ENCODE measurements around the gene CLCN3. TPM values are rescaled to one million over a fixed set of nuclear protein-coding genes. Genes with fewer than 3 reads are reported as not detected.

Gene CLCN3
- total and polyA plus RNA-seq, 2 of the 13 experiments (the other 11 are each of a cell fraction or from before 2014, with no cell fraction given), result 13.6 to 23.7 TPM

GRCh38 chr4:169659716-169660670 lies 39.6 kb downstream of the CLCN3 start:
- intact Hi-C loops (cut with micrococcal nuclease; ENCODE audit: unreplicated experiment) (loop anchor here (1.0 to 2.0 kb wide), 2 partner anchors 8 to 39 kb away; partner anchors contain the start of gene CLCN3), in situ Hi-C loops (cut with HindIII; ENCODE audit: extremely low pct_ligation_motif_present, low pct_unique_long_range_greater_than_20kb) (loop anchor here (5.0 kb wide), 1 partner anchor 38 kb away; the partner anchor contains the start of gene CLCN3)
- Histone ChIP-seq H3K9ac (ENCODE audit: insufficient read depth, low read depth, low read length) (peak overlapping the region; percentile 64), H3K4me3 (replicated peaks in 1 of 3; ENCODE audit: insufficient read depth in 1 of 3, low read depth in 2 of 3, low read length in 3 of 3) (peak overlapping the region; percentile 45 to 51 (median 50); a peak in 5 of 6 replicates), H3K4me1 (ENCODE audit: insufficient read depth, low read length) (peaks cover 41% of the 10 kb centered on the region), H3K4me2 (ENCODE audit: low read depth, low read length) (peak overlapping the region; percentile 44), H3K27ac (ENCODE audit: extremely low read length, insufficient read depth, low read length) (peak overlapping the region; percentile 64), H3K79me2 (ENCODE audit: insufficient read depth, low read length) (peaks cover 33% of the 10 kb centered on the region), H2AFZ (ENCODE audit: low read length) (peak overlapping the region; percentile 6), H3K9me3 (ENCODE audit: low read length) (no peaks in the 10 kb centered on the region), H3K27me3 (ENCODE audit: control insufficient read depth in 1 of 2, insufficient read depth in 2 of 2, low read length in 2 of 2) (no peaks in the 10 kb centered on the region), H4K20me1 (ENCODE audit: insufficient read depth, low read length) (no peaks in the 10 kb centered on the region), H3K36me3 (replicated peaks in 1 of 2; ENCODE audit: control insufficient read depth in 1 of 2, insufficient read depth in 2 of 2, low read length in 2 of 2) (no peaks in the 10 kb centered on the region)
- peak; percentile 98 for ATAC-seq
- CTCF ChIA-PET (ENCODE audit: low intra/inter-chr PET ratio, low total read pairs), result no interaction called here
- FAIRE-seq, result peak; percentile 64
- WGBS (ENCODE audit: low lambda C conversion rate), result 27% methylated on average over 14 of the region's 14 CpGs
- POLR2A ChIA-PET, result interaction anchor here (1.0 to 1.8 kb wide), 4 partner anchors 9 to 650 kb away, joined by 3 to 10 read pairs (median 5); partner anchors contain the start of genes CBR4 and CLCN3
- BruUV-seq (replicated peaks), result no TSS peak
- peak; percentile 91 for DNase-seq (ENCODE audit: low spot score)
- TF ChIP-seq KDM5A (IDR thresholded peaks at IDR 0.05; ENCODE audit: borderline replicate concordance, low read length) (no peak), CREBL2 (CRISPR knock-in tag; IDR thresholded peaks at IDR 0.05; ENCODE audit: borderline replicate concordance) (no peak), CREB1 (IDR thresholded peaks at IDR 0.05) (peak; percentile 80), CREB1 (CRISPR knock-in tag; IDR thresholded peaks at IDR 0.05) (peak; percentile 49; the same call in 1 of the 2 replicates), EHMT2 (IDR thresholded peaks at IDR 0.05; ENCODE audit: borderline replicate concordance, low read depth, low read length) (no peak), GATAD2A (CRISPR knock-in tag; IDR thresholded peaks at IDR 0.05) (peak; percentile 41; the same call in 1 of the 2 replicates), HNF4A (CRISPR knock-in tag; IDR thresholded peaks at IDR 0.05) (no peak), PPARG (CRISPR knock-in tag; conservative IDR thresholded peaks at IDR 0.05) (no peak), ZNF646 (CRISPR knock-in tag; IDR thresholded peaks at IDR 0.05) (0 out of 2 replicates have a peak, but pooled peaks have one; percentile 46), ZNF331 (CRISPR knock-in tag; IDR thresholded peaks at IDR 0.05) (no peak), ZNF788 (CRISPR knock-in tag; IDR thresholded peaks at IDR 0.05; ENCODE audit: borderline replicate concordance) (no peak), MYNN (CRISPR knock-in tag; IDR thresholded peaks at IDR 0.05; ENCODE audit: low read depth) (no peak), ZNF598 (CRISPR knock-in tag; IDR thresholded peaks at IDR 0.05; ENCODE audit: borderline replicate concordance) (no peak), ATF7 (IDR thresholded peaks at IDR 0.05) (peak; percentile 97), ATF7 (CRISPR knock-in tag; IDR thresholded peaks at IDR 0.05) (peak; percentile 36; the same call in 1 of the 2 replicates), GFI1 (CRISPR knock-in tag; IDR thresholded peaks at IDR 0.05; ENCODE audit: borderline replicate concordance) (no peak), ZNF709 (CRISPR knock-in tag; IDR thresholded peaks at IDR 0.05) (no peak), ZNF556 (CRISPR knock-in tag; IDR thresholded peaks at IDR 0.05; ENCODE audit: borderline replicate concordance) (no peak), ZNF644 (CRISPR knock-in tag; IDR thresholded peaks at IDR 0.05; ENCODE audit: low read depth) (peak; percentile 85)

Data from HepG2 (cell line).